IMR-90 (cell line): ENCODE data around the gene SLC39A11.

Source experiments
- BHLHE40 ChIP-seq: fragments of 150-350 bp; IDR thresholded peaks from 2 replicates; pipeline ENCODE4 v1.6.1; 2016; ENCODE audit warnings: mild to moderate bottlenecking, low read depth, low read length
- CEBPB ChIP-seq: IDR thresholded peaks from 2 replicates; pipeline ENCODE4 v1.6.1; 2012; ENCODE audit warnings: low read depth, low read length, improper control_type of control experiment
- CHD1 ChIP-seq: IDR thresholded peaks from 2 replicates; pipeline ENCODE4 v1.6.1; 2012; ENCODE audit warnings: low read depth, low read length, improper control_type of control experiment
- CTCF ChIP-seq: conservative IDR thresholded peaks from 2 replicates; pipeline ENCODE4 v1.5.1; 2012; ENCODE audit warnings: mild to moderate bottlenecking, low read depth, low read length, improper control_type of control experiment
- FOS ChIP-seq: fragments of 150-350 bp; IDR thresholded peaks from 2 replicates; pipeline ENCODE4 v1.6.1; 2016; ENCODE audit warnings: low read depth, low read length
- POLR2A ChIP-seq: IDR thresholded peaks from 2 replicates; pipeline ENCODE4 v1.6.1; 2012; ENCODE audit warnings: mild to moderate bottlenecking, low read depth, low read length
- RAD21 ChIP-seq: IDR thresholded peaks from 2 replicates; pipeline ENCODE4 v1.6.1; 2012; ENCODE audit warnings: low read length, improper control_type of control experiment
- RCOR1 ChIP-seq: IDR thresholded peaks from 2 replicates; pipeline ENCODE4 v1.6.1; 2012; ENCODE audit warnings: mild to moderate bottlenecking, low read length, improper control_type of control experiment; ENCODE audit not compliant: insufficient replicate concordance
- RFX5 ChIP-seq: IDR thresholded peaks from 2 replicates; pipeline ENCODE4 v1.8.0; 2012; ENCODE audit warnings: low read depth, mild to moderate bottlenecking, low read length, moderate library complexity
- SMC3 ChIP-seq: fragments of 150-350 bp; IDR thresholded peaks from 2 replicates; pipeline ENCODE4 v1.6.1; 2016; ENCODE audit warnings: low read depth, mild to moderate bottlenecking, antibody characterized with exemption, low read length, moderate library complexity
- USF2 ChIP-seq: fragments of 150-350 bp; IDR thresholded peaks from 2 replicates; pipeline ENCODE4 v1.6.1; 2017; ENCODE audit warnings: mild to moderate bottlenecking, antibody characterized with exemption, low read length, low read depth

GRCh38 chr17:72759301-72759700 lies 333.2 kb downstream of the SLC39A11 start:
- no peak for TF ChIP-seq CTCF
- no peak for TF ChIP-seq BHLHE40
- no peak for TF ChIP-seq FOS
- no peak for TF ChIP-seq CHD1
- no peak for TF ChIP-seq RCOR1
- TF ChIP-seq POLR2A, result no peak
- no peak for TF ChIP-seq CEBPB
- TF ChIP-seq USF2, result no peak
- TF ChIP-seq RAD21, result no peak
- TF ChIP-seq SMC3, result no peak
- TF ChIP-seq RFX5, result no peak
